B cell (primary cell): ENCODE data around the gene ATOSA.

Experiments
- CTCF ChIP-seq: fragments of 200-600 bp; IDR thresholded peaks from one replicate; pipeline ENCODE4 v1.8.0; 2022; ENCODE audit warnings: antibody characterized with exemption, mild to moderate bottlenecking
- EZH2 ChIP-seq: IDR thresholded peaks from 2 replicates; pipeline ENCODE4 v1.6.1; 2012; ENCODE audit warnings: borderline replicate concordance, low read depth, mild to moderate bottlenecking, moderate library complexity, low read length; ENCODE audit not compliant: insufficient read depth, poor library complexity, severe bottlenecking

DNA sequence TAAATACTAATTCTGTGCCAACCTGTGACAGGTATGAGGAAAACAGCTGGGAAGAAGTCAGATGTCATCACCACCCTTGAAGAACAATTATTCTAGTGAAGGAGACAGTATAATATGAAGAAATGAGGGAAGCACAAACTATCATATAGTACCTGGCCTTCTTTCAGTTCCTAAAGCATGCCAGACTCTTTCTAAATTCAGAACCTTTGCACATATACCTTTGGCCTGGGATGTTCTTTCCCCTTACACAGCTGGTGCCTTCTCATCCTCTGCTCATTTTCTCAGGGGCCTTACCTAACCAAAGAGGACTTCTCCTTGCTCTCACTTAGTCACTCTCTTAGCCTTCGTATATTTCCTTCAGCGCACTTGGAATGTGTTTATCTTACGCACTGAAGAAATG, 19.0 kb downstream of the ATOSA start:
- no peak for TF ChIP-seq CTCF
- TF ChIP-seq EZH2, result no peak
